ENCODE results near the gene POU3F3. TPM values are rescaled to one million over a fixed set of nuclear protein-coding genes. Genes with fewer than 3 reads are reported as not detected.
A peak's percentile ranks its signal among the peaks of the same experiment; 100 is the strongest.

POU3F3 gene
- total RNA-seq, 2 experiments from 2014 or later, result not detected

- ATAC-seq (ENCODE audit: low read depth) (no peak), DNase-seq (no peak)
- peak overlapping the region; percentile 5 for H3K4me3 Mint-ChIP-seq
- H3K4me1 Mint-ChIP-seq, result peaks cover 10% of the 10 kb centered on the region
- POLR2A ChIA-PET, result no interaction called here
- peaks cover 83% of the 10 kb centered on the region for H3K27me3 Mint-ChIP-seq
- H3K9me3 Mint-ChIP-seq, result no peaks in the 10 kb centered on the region
- no peaks in the 10 kb centered on the region for H3K36me3 Mint-ChIP-seq
- peak overlapping the region; percentile 14 for H3K27ac Mint-ChIP-seq
Measured at GRCh38 chr2:104861351-104862057, 7.6 kb downstream of the POU3F3 start.

GRCh38 chr2:104862058-104862941 lies 8.4 kb downstream of the POU3F3 start:
- DNase-seq (no peak), ATAC-seq (ENCODE audit: low read depth) (no peak)
- peaks cover 84% of the 10 kb centered on the region for H3K27me3 Mint-ChIP-seq
- H3K27ac Mint-ChIP-seq, result peak overlapping the region; percentile 10
- peaks cover 7% of the 10 kb centered on the region for H3K4me1 Mint-ChIP-seq
- no peaks in the 10 kb centered on the region for H3K9me3 Mint-ChIP-seq
- peak overlapping the region; percentile 5 for H3K4me3 Mint-ChIP-seq
- no peaks in the 10 kb centered on the region for H3K36me3 Mint-ChIP-seq
- POLR2A ChIA-PET, result no interaction called here

- H3K4me3 Mint-ChIP-seq, result no peak overlapping the region
- no peak for ATAC-seq (ENCODE audit: low read depth)
Measured at GRCh38 chr2:104863146-104863467, 9.2 kb downstream of the POU3F3 start.

GRCh38 chr2:104863468-104864279 lies 9.8 kb downstream of the POU3F3 start:
- H3K27ac Mint-ChIP-seq, result no peak overlapping the region
- POLR2A ChIA-PET, result no interaction called here
- no peak overlapping the region for H3K4me3 Mint-ChIP-seq
- no peaks in the 10 kb centered on the region for H3K9me3 Mint-ChIP-seq
- DNase-seq (no peak), ATAC-seq (ENCODE audit: low read depth) (no peak)
- peaks cover 3% of the 10 kb centered on the region for H3K4me1 Mint-ChIP-seq
- no peaks in the 10 kb centered on the region for H3K36me3 Mint-ChIP-seq
- peaks cover 85% of the 10 kb centered on the region for H3K27me3 Mint-ChIP-seq

More at GRCh38 chr2:104863146-104863467, 9.2 kb downstream of the POU3F3 start:
- no peak for DNase-seq
- Mint-ChIP-seq H3K9me3 (no peaks in the 10 kb centered on the region), H3K27ac (no peak overlapping the region), H3K27me3 (peaks cover 85% of the 10 kb centered on the region), H3K36me3 (no peaks in the 10 kb centered on the region), H3K4me1 (peaks cover 3% of the 10 kb centered on the region)
- POLR2A ChIA-PET, result no interaction called here

- ATAC-seq (ENCODE audit: low read depth) (no peak), DNase-seq (no peak)
- Mint-ChIP-seq H3K36me3 (no peaks in the 10 kb centered on the region), H3K4me3 (no peak overlapping the region), H3K27ac (no peak overlapping the region), H3K4me1 (peaks cover 3% of the 10 kb centered on the region), H3K27me3 (peaks cover 85% of the 10 kb centered on the region), H3K9me3 (no peaks in the 10 kb centered on the region)
- POLR2A ChIA-PET, result no interaction called here
Measured at GRCh38 chr2:104864280-104865095, 10.6 kb downstream of the POU3F3 start.

GRCh38 chr2:104865096-104865470 lies 11.2 kb downstream of the POU3F3 start:
- no peak for DNase-seq
- POLR2A ChIA-PET, result no interaction called here
- H3K27ac Mint-ChIP-seq, result no peak overlapping the region
- H3K4me3 Mint-ChIP-seq, result no peak overlapping the region
- no peaks in the 10 kb centered on the region for H3K9me3 Mint-ChIP-seq
- peaks cover 3% of the 10 kb centered on the region for H3K4me1 Mint-ChIP-seq
- peaks cover 85% of the 10 kb centered on the region for H3K27me3 Mint-ChIP-seq
- no peak for ATAC-seq (ENCODE audit: low read depth)
- H3K36me3 Mint-ChIP-seq, result no peaks in the 10 kb centered on the region

- no peaks in the 10 kb centered on the region for H3K36me3 Mint-ChIP-seq
- no peak overlapping the region for H3K4me3 Mint-ChIP-seq
- no peaks in the 10 kb centered on the region for H3K9me3 Mint-ChIP-seq
- DNase-seq, result no peak
- POLR2A ChIA-PET, result no interaction called here
- peaks cover 88% of the 10 kb centered on the region for H3K27me3 Mint-ChIP-seq
- peaks cover 4% of the 10 kb centered on the region for H3K4me1 Mint-ChIP-seq
- ATAC-seq (ENCODE audit: low read depth), result no peak
- no peak overlapping the region for H3K27ac Mint-ChIP-seq
Measured at GRCh38 chr2:104866122-104866864, 12.4 kb downstream of the POU3F3 start.

DNA sequence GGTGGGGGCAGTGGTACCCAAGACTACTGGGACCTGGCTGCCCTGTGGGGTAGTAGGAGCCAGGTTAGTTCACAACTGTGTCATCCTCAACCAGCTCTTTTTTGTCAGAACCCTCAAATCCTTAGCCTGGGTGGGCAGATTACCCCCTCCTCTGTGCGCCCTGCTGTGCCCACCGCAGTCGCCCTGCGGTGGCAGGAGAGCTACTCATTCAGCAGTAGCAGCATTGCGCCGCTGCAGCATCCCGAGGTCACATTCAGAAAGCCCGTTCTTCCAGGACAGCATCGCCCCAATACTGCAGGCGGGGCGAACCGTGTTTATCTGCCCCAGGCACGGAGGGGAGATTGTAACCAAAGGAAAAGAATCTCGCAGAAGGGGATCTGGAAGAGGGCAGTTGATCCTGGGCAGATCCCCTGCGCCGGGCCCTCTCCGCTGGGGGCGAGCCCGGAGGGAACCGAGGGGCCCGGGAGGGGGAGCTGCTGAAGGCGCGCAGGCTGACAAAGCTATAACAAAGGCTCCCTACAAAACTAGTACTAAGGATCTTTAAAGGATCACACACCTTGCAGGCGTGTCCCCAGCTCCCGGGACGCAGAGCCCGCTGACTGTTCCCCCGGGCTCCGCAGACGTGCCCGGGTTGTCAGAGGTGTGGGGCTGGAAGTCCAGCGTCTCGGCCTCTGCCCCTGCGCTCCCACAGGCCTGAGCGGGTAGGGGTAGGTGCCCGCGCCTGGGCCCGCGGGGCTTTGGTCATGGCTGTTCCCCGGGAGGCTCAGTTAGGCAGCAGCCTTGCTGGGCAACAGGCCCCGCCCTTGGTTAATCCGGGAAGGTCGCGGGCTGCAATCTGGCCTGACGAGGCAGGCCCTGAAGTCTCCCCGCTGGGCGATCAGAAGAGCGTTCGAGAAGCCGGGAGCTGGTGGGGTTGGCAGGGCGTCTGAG lies 13.2 kb downstream of the POU3F3 start:
- peaks cover 6% of the 10 kb centered on the region for H3K4me1 Mint-ChIP-seq
- ATAC-seq (ENCODE audit: low read depth) (no peak), DNase-seq (no peak)
- H3K36me3 Mint-ChIP-seq, result no peaks in the 10 kb centered on the region
- POLR2A ChIA-PET, result no interaction called here
- no peak overlapping the region for H3K4me3 Mint-ChIP-seq
- no peaks in the 10 kb centered on the region for H3K9me3 Mint-ChIP-seq
- H3K27ac Mint-ChIP-seq, result no peak overlapping the region
- peaks cover 88% of the 10 kb centered on the region for H3K27me3 Mint-ChIP-seq

GRCh38 chr2:104867813-104868504 lies 14.0 kb downstream of the POU3F3 start:
- Mint-ChIP-seq H3K36me3 (no peaks in the 10 kb centered on the region), H3K27me3 (peaks cover 92% of the 10 kb centered on the region), H3K4me1 (peaks cover 7% of the 10 kb centered on the region), H3K27ac (no peak overlapping the region), H3K9me3 (no peaks in the 10 kb centered on the region), H3K4me3 (no peak overlapping the region)
- ATAC-seq (ENCODE audit: low read depth) (no peak), DNase-seq (no peak)
- POLR2A ChIA-PET, result interaction anchor here (0.6 kb wide), 1 partner anchor 18 kb away, joined by 3 read pairs; no protein-coding TSS in a partner anchor

GRCh38 chr2:104868505-104868866 lies 14.6 kb downstream of the POU3F3 start:
- Mint-ChIP-seq H3K27me3 (peaks cover 91% of the 10 kb centered on the region), H3K36me3 (no peaks in the 10 kb centered on the region), H3K9me3 (no peaks in the 10 kb centered on the region), H3K4me3 (no peak overlapping the region), H3K4me1 (peaks cover 7% of the 10 kb centered on the region), H3K27ac (no peak overlapping the region)
- ATAC-seq (ENCODE audit: low read depth), result no peak
- POLR2A ChIA-PET, result interaction anchor here (0.6 kb wide), 1 partner anchor 19 kb away, joined by 3 read pairs; no protein-coding TSS in a partner anchor
- DNase-seq, result no peak
